ENCODE results near the gene DDX1.
"Not testable (repeated sequence)": the region's sequence is repeated elsewhere in the genome, so short reads cannot be mapped to it uniquely, and the experiment has no call there.

The DDX1 gene

DNA sequence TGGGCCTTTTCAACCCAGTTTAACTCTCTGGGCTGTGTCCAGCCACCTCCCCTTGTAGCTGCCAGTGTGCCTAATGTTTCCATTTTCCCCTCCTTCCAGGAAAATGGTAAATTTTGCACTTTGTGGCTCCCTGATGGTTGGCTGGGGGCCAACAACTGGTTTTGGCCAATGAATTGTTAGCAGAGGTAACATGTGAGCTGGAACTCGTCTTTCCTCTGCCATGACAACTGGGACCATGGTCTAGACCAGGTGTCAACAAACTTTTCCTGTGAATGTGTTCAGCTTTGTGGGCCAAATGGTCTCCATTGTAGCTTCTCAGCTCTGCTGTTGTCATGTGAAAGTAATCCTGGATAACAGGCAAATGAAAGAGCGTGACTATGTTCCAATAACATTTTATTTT is 87.2 kb downstream of the DDX1 start (continued):
- no peak for TF ChIP-seq MZF1 (tag by site-specific recombination; IDR thresholded peaks at IDR 0.05; ENCODE audit: borderline replicate concordance)
- no peak for TF ChIP-seq ZNF214 (tag by site-specific recombination; IDR thresholded peaks at IDR 0.05; ENCODE audit: borderline replicate concordance)

- no peak for TF ChIP-seq FEZF1 (tag by site-specific recombination; IDR thresholded peaks at IDR 0.05)
- no peak for TF ChIP-seq HOXC10 (CRISPR knock-in tag; IDR thresholded peaks at IDR 0.05)
- no peak for TF ChIP-seq ZNF394 (tag by site-specific recombination; IDR thresholded peaks at IDR 0.05; ENCODE audit: borderline replicate concordance)
- no peak for TF ChIP-seq ZNF571 (tag by site-specific recombination; IDR thresholded peaks at IDR 0.05)
- TF ChIP-seq ZNF548 (tag by site-specific recombination; IDR thresholded peaks at IDR 0.05), result no peak
- TF ChIP-seq, protein P1, sequence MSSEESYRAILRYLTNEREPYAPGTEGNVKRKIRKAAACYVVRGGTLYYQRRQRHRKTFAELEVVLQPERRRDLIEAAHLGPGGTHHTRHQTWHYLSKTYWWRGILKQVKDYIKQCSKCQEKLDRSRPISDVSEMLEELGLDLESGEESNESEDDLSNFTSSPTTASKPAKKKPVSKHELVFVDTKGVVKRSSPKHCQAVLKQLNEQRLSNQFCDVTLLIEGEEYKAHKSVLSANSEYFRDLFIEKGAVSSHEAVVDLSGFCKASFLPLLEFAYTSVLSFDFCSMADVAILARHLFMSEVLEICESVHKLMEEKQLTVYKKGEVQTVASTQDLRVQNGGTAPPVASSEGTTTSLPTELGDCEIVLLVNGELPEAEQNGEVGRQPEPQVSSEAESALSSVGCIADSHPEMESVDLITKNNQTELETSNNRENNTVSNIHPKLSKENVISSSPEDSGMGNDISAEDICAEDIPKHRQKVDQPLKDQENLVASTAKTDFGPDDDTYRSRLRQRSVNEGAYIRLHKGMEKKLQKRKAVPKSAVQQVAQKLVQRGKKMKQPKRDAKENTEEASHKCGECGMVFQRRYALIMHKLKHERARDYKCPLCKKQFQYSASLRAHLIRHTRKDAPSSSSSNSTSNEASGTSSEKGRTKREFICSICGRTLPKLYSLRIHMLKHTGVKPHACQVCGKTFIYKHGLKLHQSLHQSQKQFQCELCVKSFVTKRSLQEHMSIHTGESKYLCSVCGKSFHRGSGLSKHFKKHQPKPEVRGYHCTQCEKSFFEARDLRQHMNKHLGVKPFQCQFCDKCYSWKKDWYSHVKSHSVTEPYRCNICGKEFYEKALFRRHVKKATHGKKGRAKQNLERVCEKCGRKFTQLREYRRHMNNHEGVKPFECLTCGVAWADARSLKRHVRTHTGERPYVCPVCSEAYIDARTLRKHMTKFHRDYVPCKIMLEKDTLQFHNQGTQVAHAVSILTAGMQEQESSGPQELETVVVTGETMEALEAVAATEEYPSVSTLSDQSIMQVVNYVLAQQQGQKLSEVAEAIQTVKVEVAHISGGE (tag by site-specific recombination; conservative IDR thresholded peaks at IDR 0.05; ENCODE audit: low read depth), result no peak
- TF ChIP-seq, protein P2, sequence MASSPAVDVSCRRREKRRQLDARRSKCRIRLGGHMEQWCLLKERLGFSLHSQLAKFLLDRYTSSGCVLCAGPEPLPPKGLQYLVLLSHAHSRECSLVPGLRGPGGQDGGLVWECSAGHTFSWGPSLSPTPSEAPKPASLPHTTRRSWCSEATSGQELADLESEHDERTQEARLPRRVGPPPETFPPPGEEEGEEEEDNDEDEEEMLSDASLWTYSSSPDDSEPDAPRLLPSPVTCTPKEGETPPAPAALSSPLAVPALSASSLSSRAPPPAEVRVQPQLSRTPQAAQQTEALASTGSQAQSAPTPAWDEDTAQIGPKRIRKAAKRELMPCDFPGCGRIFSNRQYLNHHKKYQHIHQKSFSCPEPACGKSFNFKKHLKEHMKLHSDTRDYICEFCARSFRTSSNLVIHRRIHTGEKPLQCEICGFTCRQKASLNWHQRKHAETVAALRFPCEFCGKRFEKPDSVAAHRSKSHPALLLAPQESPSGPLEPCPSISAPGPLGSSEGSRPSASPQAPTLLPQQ (tag by site-specific recombination; IDR thresholded peaks at IDR 0.05), result no peak
- TF ChIP-seq ZNF266 (tag by site-specific recombination; IDR thresholded peaks at IDR 0.05; ENCODE audit: low read depth), result no peak
- TF ChIP-seq ZFP3 (tag by site-specific recombination; IDR thresholded peaks at IDR 0.05; ENCODE audit: low read depth), result no peak
- TF ChIP-seq ZBTB8A (tag by site-specific recombination; IDR thresholded peaks at IDR 0.05), result no peak
- no peak for TF ChIP-seq ZNF311 (tag by site-specific recombination; IDR thresholded peaks at IDR 0.05; ENCODE audit: borderline replicate concordance)
- TF ChIP-seq ZNF664 (tag by site-specific recombination; IDR thresholded peaks at IDR 0.05), result no peak
- TF ChIP-seq, protein P3, sequence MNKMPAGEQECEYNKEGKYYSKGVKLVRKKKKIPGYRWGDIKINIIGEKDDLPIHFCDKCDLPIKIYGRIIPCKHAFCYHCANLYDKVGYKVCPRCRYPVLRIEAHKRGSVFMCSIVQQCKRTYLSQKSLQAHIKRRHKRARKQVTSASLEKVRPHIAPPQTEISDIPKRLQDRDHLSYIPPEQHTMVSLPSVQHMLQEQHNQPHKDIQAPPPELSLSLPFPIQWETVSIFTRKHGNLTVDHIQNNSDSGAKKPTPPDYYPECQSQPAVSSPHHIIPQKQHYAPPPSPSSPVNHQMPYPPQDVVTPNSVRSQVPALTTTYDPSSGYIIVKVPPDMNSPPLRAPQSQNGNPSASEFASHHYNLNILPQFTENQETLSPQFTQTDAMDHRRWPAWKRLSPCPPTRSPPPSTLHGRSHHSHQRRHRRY (tag by site-specific recombination; IDR thresholded peaks at IDR 0.05), result no peak
- TF ChIP-seq ZNF214 (tag by site-specific recombination; IDR thresholded peaks at IDR 0.05; ENCODE audit: borderline replicate concordance), result no peak
- no peak for TF ChIP-seq ZNF48 (tag by site-specific recombination; IDR thresholded peaks at IDR 0.05)
- CTCF ChIA-PET, result no interaction called here
- peaks cover 2% of the 10 kb centered on the region; the same call in 1 of the 2 replicates for H3K4me1 ChIP-seq (ENCODE audit: control insufficient read depth, insufficient read depth, low read length)
- POLR2A ChIA-PET, result interaction anchor here (0.7 kb wide), 1 partner anchor 106 kb away, joined by 3 read pairs; no protein-coding TSS in a partner anchor
- H3K27ac ChIP-seq (ENCODE audit: extremely low read depth, low read depth, low read length), result no peak overlapping the region
- H3K9me3 ChIP-seq (ENCODE audit: control insufficient read depth, insufficient read depth, low read depth, low read length), result no peaks in the 10 kb centered on the region
- H3K36me3 ChIP-seq (ENCODE audit: control insufficient read depth in 2 of 2, insufficient read depth in 1 of 2, low read length in 2 of 2), result no peaks in the 10 kb centered on the region
- H3K4me3 ChIP-seq (ENCODE audit: low read depth, low read length), result no peak overlapping the region
Measured at GRCh38 chr2:15679386-15679924, 87.8 kb downstream of the DDX1 start.

DNA sequence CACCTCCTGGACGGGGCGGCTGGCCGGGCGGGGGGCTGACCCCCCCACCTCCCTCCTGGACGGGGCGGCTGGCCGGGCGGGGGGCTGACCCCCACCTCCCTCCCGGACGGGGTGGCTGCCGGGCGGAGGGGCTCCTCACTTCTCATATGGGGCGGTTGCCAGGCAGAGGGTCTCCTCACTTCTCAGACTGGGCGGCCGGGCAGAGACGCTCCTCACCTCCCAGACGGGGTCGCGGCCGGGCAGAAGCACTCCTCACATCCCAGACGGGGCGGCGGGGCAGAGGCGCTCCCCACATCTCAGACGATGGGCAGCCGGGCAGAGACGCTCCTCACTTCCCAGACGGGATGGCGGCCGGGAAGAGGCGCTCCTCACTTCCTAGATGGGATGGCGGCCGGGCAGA is 88.5 kb downstream of the DDX1 start:
- H3K27ac ChIP-seq (ENCODE audit: extremely low read depth, low read depth, low read length); H3K9me3 ChIP-seq (ENCODE audit: control insufficient read depth, insufficient read depth, low read depth, low read length); CTCF ChIA-PET; H3K4me1 ChIP-seq (ENCODE audit: control insufficient read depth, insufficient read depth, low read length); H3K4me3 ChIP-seq (ENCODE audit: low read depth, low read length); H3K36me3 ChIP-seq (ENCODE audit: control insufficient read depth in 2 of 2, insufficient read depth in 1 of 2, low read length in 2 of 2): not testable (repeated sequence)
- POLR2A ChIA-PET, result interaction anchor here (0.7 kb wide), 1 partner anchor 105 kb away, joined by 3 read pairs; no protein-coding TSS in a partner anchor
